ENCODE data around the gene ID2.
A peak's percentile ranks its signal among the peaks of the same experiment; 100 is the strongest.

Gene ID2

DNA sequence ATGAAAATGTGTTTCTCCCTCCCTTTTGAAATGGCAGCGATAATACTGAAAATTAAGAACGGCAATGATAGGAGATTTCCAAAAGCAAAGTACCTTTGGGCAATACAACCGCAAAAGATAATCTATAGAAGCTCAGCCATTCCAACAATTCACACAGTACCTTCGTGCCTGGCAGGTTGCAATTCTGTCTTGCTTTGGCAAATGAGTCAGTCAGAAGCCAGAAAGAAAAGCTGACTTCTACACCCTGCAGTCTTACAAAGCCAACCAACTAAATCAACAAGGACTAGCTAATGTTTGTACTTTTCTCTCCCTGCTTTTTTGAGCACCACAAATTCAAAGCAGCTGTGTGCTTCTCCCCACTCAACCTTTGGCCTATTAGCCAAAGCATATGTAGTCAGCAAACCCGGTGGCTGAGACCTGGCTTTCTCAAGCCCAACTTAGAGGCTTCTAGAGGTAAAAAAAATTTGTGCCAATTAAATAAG, 25.7 kb upstream of the ID2 start:
- Histone ChIP-seq H3K4me2 (ENCODE audit: low read length) (no peak overlapping the region), H3K79me2 (no peaks in the 10 kb centered on the region), H3K4me3 (ENCODE audit: low read depth, low read length) (no peak overlapping the region), H3K9ac (no peak overlapping the region), H3K36me3 (ENCODE audit: control insufficient read depth, insufficient read depth, low read length) (no peaks in the 10 kb centered on the region), H3K27ac (no peak overlapping the region), H3K9me3 (ENCODE audit: control insufficient read depth, low read length) (no peaks in the 10 kb centered on the region), H3K27me3 (ENCODE audit: control insufficient read depth, insufficient read depth, low read length) (no peaks in the 10 kb centered on the region), H3K4me1 (peaks cover 10% of the 10 kb centered on the region), H2AFZ (peak overlapping the region; percentile 16)
- TF ChIP-seq, protein P1, sequence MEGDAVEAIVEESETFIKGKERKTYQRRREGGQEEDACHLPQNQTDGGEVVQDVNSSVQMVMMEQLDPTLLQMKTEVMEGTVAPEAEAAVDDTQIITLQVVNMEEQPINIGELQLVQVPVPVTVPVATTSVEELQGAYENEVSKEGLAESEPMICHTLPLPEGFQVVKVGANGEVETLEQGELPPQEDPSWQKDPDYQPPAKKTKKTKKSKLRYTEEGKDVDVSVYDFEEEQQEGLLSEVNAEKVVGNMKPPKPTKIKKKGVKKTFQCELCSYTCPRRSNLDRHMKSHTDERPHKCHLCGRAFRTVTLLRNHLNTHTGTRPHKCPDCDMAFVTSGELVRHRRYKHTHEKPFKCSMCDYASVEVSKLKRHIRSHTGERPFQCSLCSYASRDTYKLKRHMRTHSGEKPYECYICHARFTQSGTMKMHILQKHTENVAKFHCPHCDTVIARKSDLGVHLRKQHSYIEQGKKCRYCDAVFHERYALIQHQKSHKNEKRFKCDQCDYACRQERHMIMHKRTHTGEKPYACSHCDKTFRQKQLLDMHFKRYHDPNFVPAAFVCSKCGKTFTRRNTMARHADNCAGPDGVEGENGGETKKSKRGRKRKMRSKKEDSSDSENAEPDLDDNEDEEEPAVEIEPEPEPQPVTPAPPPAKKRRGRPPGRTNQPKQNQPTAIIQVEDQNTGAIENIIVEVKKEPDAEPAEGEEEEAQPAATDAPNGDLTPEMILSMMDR (IDR thresholded peaks at IDR 0.05) = no peak

GRCh38 chr2:8656811-8657210, 25.0 kb upstream of the ID2 start:
- H3K4me3 ChIP-seq (ENCODE audit: low read depth, low read length) = no peak overlapping the region
- H3K36me3 ChIP-seq (ENCODE audit: control insufficient read depth, insufficient read depth, low read length) = no peaks in the 10 kb centered on the region
- no peaks in the 10 kb centered on the region for H3K9me3 ChIP-seq (ENCODE audit: control insufficient read depth, low read length)
- H3K27ac ChIP-seq = no peak overlapping the region
- H3K4me2 ChIP-seq (ENCODE audit: low read length) = no peak overlapping the region
- no peak overlapping the region for H3K9ac ChIP-seq
- H3K4me1 ChIP-seq = peaks cover 10% of the 10 kb centered on the region
- H3K27me3 ChIP-seq (ENCODE audit: control insufficient read depth, insufficient read depth, low read length) = no peaks in the 10 kb centered on the region
- no peaks in the 10 kb centered on the region for H3K79me2 ChIP-seq
- H2AFZ ChIP-seq = no peak overlapping the region
- TF ChIP-seq, protein P1 (IDR thresholded peaks at IDR 0.05) = no peak

DNA sequence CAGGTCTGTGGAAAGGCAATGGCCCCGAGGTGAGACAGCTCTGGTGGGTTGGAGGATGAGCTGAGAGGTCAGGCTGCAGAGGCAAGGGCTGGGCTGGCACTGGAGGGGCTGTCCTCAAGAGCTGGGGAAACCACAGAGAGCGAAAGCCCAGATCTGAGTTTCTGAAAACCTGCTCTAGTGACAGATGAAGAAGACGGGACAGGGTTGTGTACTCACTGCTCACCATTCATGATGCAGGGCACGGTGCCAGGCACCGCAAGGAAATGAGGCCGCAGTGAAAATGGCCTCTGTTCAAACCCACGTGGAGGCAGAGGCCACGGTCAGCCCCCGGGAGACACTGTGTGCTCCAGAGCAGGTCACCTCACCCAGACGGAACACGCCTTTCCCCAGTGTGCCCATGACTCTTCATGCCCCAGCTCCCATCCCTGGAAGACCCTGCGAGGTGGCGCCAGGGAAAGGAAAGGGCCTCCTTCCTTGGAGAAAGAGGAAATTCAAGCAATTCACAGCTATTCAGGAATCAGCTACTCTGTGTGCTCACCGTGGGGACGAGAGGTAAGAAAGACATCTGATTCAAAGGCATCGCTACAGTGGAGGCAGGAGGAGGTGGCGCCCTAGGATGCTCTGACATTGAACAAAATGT, 24.3 kb upstream of the ID2 start:
- H3K36me3 ChIP-seq (ENCODE audit: control insufficient read depth, insufficient read depth, low read length) = no peaks in the 10 kb centered on the region
- no peaks in the 10 kb centered on the region for H3K27me3 ChIP-seq (ENCODE audit: control insufficient read depth, insufficient read depth, low read length)
- no peak overlapping the region for H2AFZ ChIP-seq
- TF ChIP-seq, protein P1 (IDR thresholded peaks at IDR 0.05) = no peak
- no peak overlapping the region for H3K9ac ChIP-seq
- no peak overlapping the region for H3K27ac ChIP-seq
- H3K79me2 ChIP-seq = no peaks in the 10 kb centered on the region
- peaks cover 10% of the 10 kb centered on the region for H3K4me1 ChIP-seq
- H3K4me2 ChIP-seq (ENCODE audit: low read length) = no peak overlapping the region
- H3K4me3 ChIP-seq (ENCODE audit: low read depth, low read length) = no peak overlapping the region
- no peaks in the 10 kb centered on the region for H3K9me3 ChIP-seq (ENCODE audit: control insufficient read depth, low read length)

DNA sequence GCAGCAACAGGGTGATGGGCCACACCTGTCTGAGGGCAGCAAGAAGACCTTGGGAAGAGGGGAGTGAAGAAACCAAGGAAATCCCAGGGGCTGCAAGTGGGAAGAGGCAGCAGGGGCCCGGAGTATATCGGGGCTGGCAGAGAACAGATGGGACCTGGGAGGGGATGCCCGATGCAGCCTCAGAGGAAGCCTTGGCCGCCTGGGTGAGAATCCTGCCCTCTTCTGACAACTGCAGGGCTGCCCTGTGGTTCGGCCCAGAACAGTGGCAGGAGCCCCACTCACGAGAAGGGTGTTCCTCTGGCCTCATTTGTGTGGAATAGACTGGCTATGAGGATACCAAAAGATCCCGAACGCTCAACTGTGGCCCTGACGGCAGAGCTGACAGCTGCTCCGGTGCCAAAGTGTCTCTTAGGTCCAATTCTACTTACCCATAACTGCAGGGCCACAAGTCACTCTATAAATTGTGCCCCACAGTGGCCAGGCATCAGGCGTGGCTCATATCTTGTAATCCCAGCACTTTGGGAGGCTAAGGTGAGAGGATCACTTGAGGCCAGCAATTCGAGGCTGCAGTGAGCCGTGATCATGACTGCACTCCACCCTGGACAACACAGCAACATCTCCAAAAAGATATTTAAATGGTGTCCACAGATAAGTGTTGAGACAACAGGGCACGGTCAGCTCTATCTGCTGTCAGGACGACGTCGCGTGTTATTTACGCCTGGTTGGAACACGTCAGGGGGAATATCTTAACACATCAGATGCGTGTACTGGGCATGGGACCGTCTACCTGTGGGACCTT, 23.6 kb upstream of the ID2 start:
- H3K9me3 ChIP-seq (ENCODE audit: control insufficient read depth, low read length) = no peaks in the 10 kb centered on the region
- no peaks in the 10 kb centered on the region for H3K27me3 ChIP-seq (ENCODE audit: control insufficient read depth, insufficient read depth, low read length)
- no peak overlapping the region for H3K9ac ChIP-seq
- TF ChIP-seq, protein P1 (IDR thresholded peaks at IDR 0.05) = no peak
- H3K36me3 ChIP-seq (ENCODE audit: control insufficient read depth, insufficient read depth, low read length) = no peaks in the 10 kb centered on the region
- peaks cover 10% of the 10 kb centered on the region for H3K4me1 ChIP-seq
- no peak overlapping the region for H3K27ac ChIP-seq
- H3K79me2 ChIP-seq = no peaks in the 10 kb centered on the region
- H2AFZ ChIP-seq = no peak overlapping the region
- H3K4me3 ChIP-seq (ENCODE audit: low read depth, low read length) = no peak overlapping the region
- no peak overlapping the region for H3K4me2 ChIP-seq (ENCODE audit: low read length)
